GM19351 (cell line): ENCODE measurements around the gene FAM228A.
A peak's percentile ranks its signal among the peaks of the same experiment; 100 is the strongest.
"Not testable (repeated sequence)": the region's sequence is repeated elsewhere in the genome, so short reads cannot be mapped to it uniquely, and the experiment has no call there.

ENCODE experiments used
- ATAC-seq: cut with Tn5 transposase; IDR thresholded peaks from one replicate; pipeline ENCODE4 v1.9.1; 2021; ENCODE audit warnings: mild to moderate bottlenecking, moderate library complexity; ENCODE audit not compliant: unreplicated experiment

The FAM228A gene

GRCh38 chr2:24190503-24190902, 15.7 kb downstream of the FAM228A start:
- ATAC-seq: no peak

GRCh38 chr2:24191156-24191555, 16.3 kb downstream of the FAM228A start:
- no peak for ATAC-seq

DNA sequence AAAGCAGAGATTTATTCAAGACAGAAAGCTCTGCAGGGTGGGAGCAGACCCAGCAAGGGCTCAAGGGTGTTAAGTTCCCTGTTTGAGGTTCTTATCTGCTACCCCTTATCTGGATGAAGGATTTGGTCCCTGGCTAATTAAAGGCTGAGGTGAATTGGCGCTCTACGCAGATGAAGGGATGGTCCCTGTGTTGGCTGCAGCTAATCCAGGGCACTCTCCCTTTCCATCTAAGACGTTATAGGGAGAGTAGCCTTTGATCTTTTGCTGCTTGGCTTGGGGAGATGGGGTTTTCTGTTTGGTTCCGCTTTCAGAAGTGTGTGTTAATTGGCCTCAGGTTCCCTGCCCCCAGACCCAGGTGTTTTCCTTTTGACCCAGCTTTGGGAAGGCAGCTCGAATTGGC, 17.0 kb downstream of the FAM228A start:
- ATAC-seq: no peak

- ATAC-seq: not testable (repeated sequence)
These were observed 22.4 kb downstream of the FAM228A start for GRCh38 chr2:24197213-24197612.

DNA sequence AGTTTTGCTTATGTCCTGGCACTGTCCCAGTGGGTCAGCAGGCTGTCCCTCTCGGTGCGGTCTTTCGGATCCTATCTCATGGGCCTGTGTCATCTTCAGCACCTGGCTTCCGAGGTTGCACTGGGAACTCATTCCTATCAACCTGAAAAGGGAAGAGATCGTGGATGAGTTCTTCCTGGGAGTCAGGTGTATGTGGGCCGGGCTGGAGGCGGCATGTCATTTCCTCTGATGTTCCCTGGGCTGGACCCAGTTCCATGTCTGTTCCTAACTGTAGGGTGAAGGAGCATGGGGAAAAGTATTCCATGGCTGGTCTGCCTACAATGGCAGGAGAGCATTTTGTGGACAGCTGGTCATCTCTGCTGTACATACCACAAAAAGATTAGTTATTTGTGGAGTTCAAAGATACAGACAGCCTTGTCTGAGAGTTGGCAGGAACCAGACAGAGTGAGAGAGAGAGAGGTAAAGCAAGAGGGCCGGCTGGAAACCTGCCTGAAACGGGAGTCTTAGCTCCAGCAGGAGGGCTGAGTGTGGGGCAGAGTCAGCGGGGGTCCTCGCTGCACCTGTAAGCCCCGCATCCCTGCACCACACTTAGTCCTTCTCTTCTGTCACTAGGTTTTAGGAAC, 25.2 kb downstream of the FAM228A start:
- ATAC-seq: no peak

DNA sequence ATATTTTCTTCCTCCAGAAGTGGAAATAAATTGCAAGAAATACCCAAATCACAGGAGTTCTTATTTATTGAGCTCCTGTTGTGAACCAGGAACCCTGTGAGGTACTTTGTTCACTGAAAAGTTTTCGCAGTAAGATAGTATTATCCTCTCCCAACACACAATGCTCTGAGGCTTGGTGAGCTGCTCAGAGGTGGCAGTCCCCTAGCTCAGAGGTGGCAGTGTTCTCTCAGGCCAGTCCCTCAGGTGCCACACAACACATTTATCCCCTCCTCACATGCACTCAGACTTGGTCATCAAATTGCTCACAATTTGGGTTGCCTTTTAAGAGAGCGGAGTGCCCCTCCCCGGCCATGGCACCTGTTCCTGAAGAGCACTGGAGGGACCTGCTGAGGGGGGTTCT, 25.9 kb downstream of the FAM228A start:
- ATAC-seq: no peak

GRCh38 chr2:24203029-24203786, 28.4 kb downstream of the FAM228A start:
- ATAC-seq: no peak

DNA sequence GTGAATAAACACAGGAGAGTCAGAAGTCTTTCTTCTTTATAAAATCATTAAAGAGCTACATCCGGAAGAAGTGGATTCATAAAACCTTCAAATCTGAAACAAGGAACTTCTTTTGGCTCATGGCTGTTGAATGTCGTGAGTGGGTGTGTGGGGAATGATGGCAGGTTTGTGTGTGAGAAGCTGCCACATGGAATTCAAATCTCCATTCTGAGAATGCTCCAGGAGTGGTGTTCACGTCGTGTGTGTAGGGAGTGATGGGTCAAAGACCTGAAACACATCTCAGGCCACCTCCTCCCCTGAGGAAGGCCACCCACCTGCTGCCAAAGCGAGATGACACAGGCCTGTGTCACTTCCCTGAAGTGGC, 28.9 kb downstream of the FAM228A start:
- ATAC-seq: no peak

DNA sequence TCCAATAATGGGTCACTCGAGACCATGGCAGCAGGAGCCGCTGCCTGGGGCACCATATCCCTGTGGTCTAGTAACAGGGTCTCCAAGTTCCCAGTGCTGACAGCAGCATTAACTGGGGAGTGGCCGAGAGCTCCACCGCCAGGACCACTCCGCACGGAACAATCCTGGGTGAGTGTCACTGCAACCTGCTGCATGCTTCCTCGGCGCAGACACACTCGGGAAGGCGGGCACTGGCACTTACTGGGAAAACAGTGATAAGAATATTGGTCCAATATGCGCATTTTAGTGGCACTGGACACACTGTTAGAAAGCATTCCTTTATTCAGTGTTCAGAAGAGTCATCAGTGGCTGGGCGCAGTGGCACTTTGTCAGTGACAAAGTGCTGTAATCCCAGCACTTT, 29.7 kb downstream of the FAM228A start:
- no peak for ATAC-seq

- no peak for ATAC-seq
These were observed 30.3 kb downstream of the FAM228A start for GRCh38 chr2:24205131-24205530.

- ATAC-seq: no peak
These were observed 31.4 kb downstream of the FAM228A start for GRCh38 chr2:24206242-24206641.

- no peak for ATAC-seq
These were observed 31.9 kb downstream of the FAM228A start for GRCh38 chr2:24206714-24207113.

GRCh38 chr2:24207359-24207758, 32.5 kb downstream of the FAM228A start:
- ATAC-seq: no peak

DNA sequence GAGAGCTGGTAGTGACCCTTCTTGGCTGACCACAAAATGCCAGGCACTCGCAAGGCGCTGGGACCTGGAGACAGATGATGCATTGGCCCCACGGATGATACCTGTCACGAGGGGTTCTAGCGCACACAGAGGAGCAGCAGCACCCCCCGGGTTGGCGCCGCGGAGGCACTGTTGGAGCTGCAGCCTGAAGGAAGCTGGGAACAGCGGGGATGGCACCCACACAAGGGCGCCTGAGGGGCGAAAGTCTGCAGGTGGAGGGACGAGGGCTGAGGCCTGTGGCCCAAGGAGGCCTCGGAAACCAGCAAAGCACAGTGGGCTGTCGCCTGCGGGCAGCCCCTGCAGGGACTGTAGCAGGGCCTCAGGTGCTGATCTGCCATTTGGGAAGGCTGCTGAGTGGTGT, 33.6 kb downstream of the FAM228A start:
- no peak for ATAC-seq

GRCh38 chr2:24209389-24210105, 34.7 kb downstream of the FAM228A start:
- no peak for ATAC-seq

- ATAC-seq: no peak
These were observed 35.2 kb downstream of the FAM228A start for GRCh38 chr2:24210106-24210455.

DNA sequence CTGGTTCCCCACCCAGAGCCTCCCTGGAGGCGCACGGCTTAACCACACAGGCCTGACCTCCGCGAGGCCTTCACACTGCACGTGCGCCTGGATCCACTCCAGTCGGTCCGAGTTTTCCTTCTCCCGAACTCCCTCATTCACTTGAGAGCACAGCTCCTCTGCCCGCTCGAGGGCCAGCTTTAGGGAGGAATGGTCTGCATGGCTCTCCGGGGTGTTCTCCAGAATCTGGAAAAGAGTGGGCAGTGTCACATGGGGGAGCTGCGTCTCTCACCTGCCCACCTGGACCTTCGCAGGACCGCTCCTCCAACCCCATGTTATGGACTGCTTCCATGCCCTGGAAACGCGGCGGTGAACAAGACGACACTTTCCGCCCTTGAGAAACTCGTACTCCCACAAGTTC, 35.9 kb downstream of the FAM228A start:
- ATAC-seq: no peak

GRCh38 chr2:24211408-24211807, 36.6 kb downstream of the FAM228A start:
- no peak for ATAC-seq

DNA sequence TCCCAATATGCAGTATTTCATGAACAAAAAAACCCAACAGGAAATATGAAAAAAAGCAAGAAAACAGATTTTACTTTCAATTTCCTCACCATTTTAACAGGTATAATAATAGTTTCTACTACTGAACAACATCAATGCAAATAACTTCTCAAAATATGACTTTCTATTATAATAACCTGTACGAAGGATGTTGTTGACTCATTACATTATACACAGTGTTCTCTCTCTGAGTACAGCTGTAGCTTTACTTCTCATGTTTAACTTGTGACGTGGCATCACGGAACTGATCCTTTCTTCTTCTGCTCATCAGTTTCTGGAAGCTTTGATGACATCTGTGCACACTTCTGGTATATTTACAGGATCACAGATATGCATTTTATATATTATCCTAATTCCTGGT, 40.0 kb downstream of the FAM228A start:
- peak; percentile 99 for ATAC-seq

DNA sequence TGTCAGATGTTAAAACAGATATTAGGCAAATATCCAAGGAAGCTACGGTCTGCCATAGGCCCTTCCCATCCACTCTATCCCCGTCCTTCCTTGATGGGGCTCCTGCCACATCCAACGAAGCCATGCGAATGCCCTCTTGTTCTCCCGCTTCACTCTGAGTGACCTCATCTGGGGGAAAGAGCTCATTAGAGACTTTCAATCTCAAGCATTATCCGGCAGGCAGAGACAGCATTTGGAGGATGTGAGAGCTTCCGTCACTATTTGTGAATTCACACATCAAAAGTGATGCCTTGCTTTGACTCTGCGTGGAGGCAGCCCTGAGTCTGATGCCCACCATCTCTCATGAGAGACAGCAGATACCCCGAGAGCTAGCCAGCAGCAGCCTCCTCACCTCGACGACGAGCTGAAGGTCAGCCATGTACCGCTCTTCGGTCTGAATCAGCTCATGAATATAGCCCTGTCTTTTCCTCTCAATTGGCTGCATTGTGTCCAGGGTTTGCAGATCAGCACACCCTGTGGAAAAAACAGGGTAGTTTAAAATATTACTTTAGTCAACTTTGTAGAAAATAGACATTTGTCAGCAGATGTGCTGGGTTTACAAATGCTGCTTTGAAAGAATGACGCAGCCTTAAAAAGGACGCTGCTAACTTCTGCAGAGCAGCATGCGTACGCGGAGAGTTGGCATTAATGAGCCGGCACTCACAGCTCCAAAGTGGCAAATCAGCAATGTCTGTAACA, 45.9 kb downstream of the FAM228A start:
- ATAC-seq: no peak

DNA sequence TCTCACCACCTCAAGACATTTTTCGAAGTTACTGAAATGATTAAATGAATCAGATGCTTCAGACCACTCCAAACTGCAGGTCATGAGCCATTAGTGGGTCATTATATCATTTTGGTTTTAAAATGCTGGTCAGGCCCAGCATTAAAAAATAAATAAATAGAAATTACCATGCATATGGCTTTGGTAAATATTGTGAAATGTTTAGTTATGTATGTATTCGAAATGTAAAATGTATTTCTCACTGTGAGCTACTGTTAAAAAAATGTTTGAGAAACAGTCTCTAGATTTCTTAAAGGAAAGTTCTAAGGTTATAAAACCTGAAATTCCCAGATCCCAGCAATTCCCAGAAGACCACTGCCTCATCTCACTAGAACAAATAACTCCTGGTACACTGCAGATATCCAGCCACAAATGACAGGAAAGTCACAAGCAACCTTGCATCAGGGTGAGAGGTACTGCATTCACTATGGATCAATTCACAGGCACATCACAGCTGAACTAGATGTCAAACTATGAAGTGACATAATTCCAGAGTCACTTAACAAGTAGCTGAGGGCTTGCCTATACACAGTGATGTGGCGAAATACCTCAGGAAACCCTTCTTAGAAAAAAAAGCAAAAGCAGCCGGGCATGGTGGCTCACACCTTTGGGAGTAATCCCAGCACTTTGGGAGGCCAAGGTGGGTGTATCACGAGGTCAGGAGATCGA, 46.6 kb downstream of the FAM228A start:
- no peak for ATAC-seq
